SK-N-SH (cell line): Measurements from ENCODE around the gene ARHGAP8.

Source experiments
- CHD2 ChIP-seq: fragments of 150-350 bp; IDR thresholded peaks from 2 replicates; pipeline ENCODE4 v1.6.1; 2018; ENCODE audit warnings: low read length; ENCODE audit not compliant: partially characterized antibody
- CTCF ChIP-seq: fragments of 200-600 bp; sonication (generic); IDR thresholded peaks from 2 replicates; pipeline ENCODE4 v1.6.1; 2017; ENCODE audit warnings: antibody characterized with exemption, mild to moderate bottlenecking, moderate library complexity
- EP300 ChIP-seq, 2 experiments: IDR thresholded peaks; 2 replicates each; pipeline versions ENCODE4 v1.4.0 to v1.6.1; 2012; ENCODE audit warnings: borderline replicate concordance in 1 of 2, low read depth in 1 of 2, low read length in 1 of 2
- FOSL2 ChIP-seq: IDR thresholded peaks from 2 replicates; pipeline ENCODE4 v1.4.0; 2012; ENCODE audit warnings: low read depth, mild to moderate bottlenecking, moderate library complexity, borderline replicate concordance
- GABPA ChIP-seq: IDR thresholded peaks from 2 replicates; pipeline ENCODE4 v1.4.0; 2012; ENCODE audit warnings: low read depth, mild to moderate bottlenecking
- NRF1 ChIP-seq: IDR thresholded peaks from 2 replicates; pipeline ENCODE4 v1.6.1; 2012; ENCODE audit warnings: low read depth, mild to moderate bottlenecking, low read length
- POLR2AphosphoS5 ChIP-seq: IDR thresholded peaks from 2 replicates; pipeline ENCODE4 v1.6.1; 2012; ENCODE audit warnings: low read depth, low read length
- RAD21 ChIP-seq: IDR thresholded peaks from 2 replicates; pipeline ENCODE4 v1.6.1; 2012; ENCODE audit warnings: mild to moderate bottlenecking, low read length
- SMC3 ChIP-seq: IDR thresholded peaks from 2 replicates; pipeline ENCODE4 v1.6.1; 2012; ENCODE audit warnings: low read depth, low read length, improper control_type of control experiment
- TEAD4 ChIP-seq: IDR thresholded peaks from 2 replicates; pipeline ENCODE4 v1.4.0; 2012; ENCODE audit warnings: mild to moderate bottlenecking, borderline replicate concordance; ENCODE audit not compliant: insufficient read depth
- USF1 ChIP-seq: IDR thresholded peaks from 2 replicates; pipeline ENCODE4 v1.4.0; 2012; ENCODE audit warnings: low read depth, borderline replicate concordance
- USF2 ChIP-seq: fragments of 150-350 bp; IDR thresholded peaks from 2 replicates; pipeline ENCODE4 v1.6.1; 2017; ENCODE audit warnings: antibody characterized with exemption, low read length, low read depth, borderline replicate concordance
- YY1 ChIP-seq: IDR thresholded peaks from 2 replicates; pipeline ENCODE4 v1.4.0; 2012; ENCODE audit warnings: low read depth, mild to moderate bottlenecking

- TF ChIP-seq CTCF = no peak
- TF ChIP-seq USF1 = no peak
- TF ChIP-seq RAD21 = no peak
- no peak for TF ChIP-seq TEAD4
- TF ChIP-seq USF2 = no peak
- TF ChIP-seq FOSL2 = no peak
- no peak for TF ChIP-seq POLR2AphosphoS5
- no peak for TF ChIP-seq SMC3
- no peak for TF ChIP-seq NRF1
- no peak for TF ChIP-seq CHD2
- TF ChIP-seq EP300 (IDR thresholded peaks at IDR 0.05; ENCODE audit: borderline replicate concordance in 1 of 2, low read depth in 1 of 2, low read length in 1 of 2) = no peak
- no peak for TF ChIP-seq YY1
- no peak for TF ChIP-seq GABPA
These were observed 95.5 kb downstream of the ARHGAP8 start for GRCh38 chr22:44847892-44848291.
